ENCODE data around the gene MRFAP1. TPM values are rescaled to one million over a fixed set of nuclear protein-coding genes. Genes with fewer than 3 reads are reported as not detected.

The MRFAP1 gene
- total and polyA plus RNA-seq, 2 donors (not counting 1 experiment from before 2014, with no cell fraction given) = 54.8 to 113 TPM

DNA sequence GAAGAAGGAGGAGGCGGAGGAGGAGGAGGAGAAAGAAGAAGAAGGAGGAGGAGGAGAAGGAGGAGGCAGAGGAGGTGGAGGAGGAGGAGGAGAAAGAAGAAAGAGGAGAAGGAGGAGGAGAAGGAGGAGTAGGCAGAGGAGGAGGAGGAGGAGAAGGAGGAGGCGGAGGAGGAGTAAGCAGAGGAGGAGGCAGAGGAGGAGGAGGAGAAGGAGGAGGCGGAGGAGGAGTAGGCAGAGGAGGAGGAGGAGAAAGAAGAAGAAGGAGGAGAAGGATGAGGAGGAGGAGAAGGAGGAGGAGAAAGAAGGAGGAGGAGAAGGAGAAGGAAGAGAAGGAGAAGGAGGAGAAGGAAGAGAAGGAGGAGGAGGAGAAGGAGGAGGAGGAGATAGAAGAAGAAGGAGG, 19.9 kb downstream of the MRFAP1 start:
- Histone ChIP-seq H3K27ac (ENCODE audit: low read length in 2 of 2) (no peak overlapping the region), H3K4me3 (ENCODE audit: control extremely low read depth in 1 of 5, extremely low read depth in 1 of 5, insufficient read depth in 1 of 5, low read depth in 2 of 5, low read length in 4 of 5) (no peak overlapping the region), H3K27me3 (replicated peaks in 1 of 4; ENCODE audit: control extremely low read depth in 1 of 4, control insufficient read depth in 3 of 4, insufficient read depth in 4 of 4, low read length in 3 of 4) (peaks cover 0 to 55% (median 25%) of the 10 kb centered on the region in 4 experiments), H3K4me2 (replicated peaks; ENCODE audit: low read depth, low read length, poor library complexity, severe bottlenecking) (no peak overlapping the region), H3K9me3 (ENCODE audit: control extremely low read depth in 1 of 3, control insufficient read depth in 2 of 3, insufficient read depth in 1 of 3, low read length in 2 of 3) (peaks cover 0 to 17% (median 0%) of the 10 kb centered on the region in 3 donors), H2AFZ (ENCODE audit: insufficient read depth, low read depth, low read length, poor library complexity, severe bottlenecking) (no peak overlapping the region), H3K79me2 (ENCODE audit: control insufficient read depth, insufficient read depth, low read length) (no peaks in the 10 kb centered on the region), H3K9ac (ENCODE audit: low read length) (no peak overlapping the region), H3K4me1 (ENCODE audit: control insufficient read depth in 2 of 2, insufficient read depth in 2 of 2, low read length in 2 of 2) (peaks cover 21 to 25% of the 10 kb centered on the region in 2 donors), H4K20me1 (ENCODE audit: control insufficient read depth, insufficient read depth, low read length, poor library complexity, severe bottlenecking) (no peaks in the 10 kb centered on the region), H3K36me3 (replicated peaks in 1 of 2; ENCODE audit: control extremely low read depth in 1 of 2, control insufficient read depth in 1 of 2, extremely low read depth in 1 of 2, insufficient read depth in 2 of 2, low read length in 1 of 2) (no peaks in the 10 kb centered on the region)
- peaks cover 2% of the 10 kb centered on the region for H3K4me1 Mint-ChIP-seq
- no peak overlapping the region for H3K27ac Mint-ChIP-seq
- WGBS (ENCODE audit: insufficient coverage) = 94% methylated on average over 3 of the region's 3 CpGs
- CTCF ChIA-PET = interaction anchor here (0.7 kb wide), 1 partner anchor 13 kb away, joined by 3 read pairs; a partner anchor contains a TSS
- DNase-seq (no peak), ATAC-seq (ENCODE audit: low read depth) (no peak)
- no peak overlapping the region for H3K4me3 Mint-ChIP-seq
- peaks cover 31% of the 10 kb centered on the region for H3K27me3 Mint-ChIP-seq
- no peaks in the 10 kb centered on the region for H3K9me3 Mint-ChIP-seq (ENCODE audit: insufficient read depth)
- POLR2A ChIA-PET = interaction anchor here (1.1 kb wide), 1 partner anchor 14 kb away, joined by 3 read pairs; no protein-coding TSS in a partner anchor
- intact Hi-C loops (cut with micrococcal nuclease) = no loop called here
- TF ChIP-seq EZH2 (IDR thresholded peaks at IDR 0.05; ENCODE audit: borderline replicate concordance, insufficient read depth, low read depth, low read length, poor library complexity, severe bottlenecking) = no peak
- TF ChIP-seq CTCF (IDR thresholded peaks at IDR 0.05) = no peak

DNA sequence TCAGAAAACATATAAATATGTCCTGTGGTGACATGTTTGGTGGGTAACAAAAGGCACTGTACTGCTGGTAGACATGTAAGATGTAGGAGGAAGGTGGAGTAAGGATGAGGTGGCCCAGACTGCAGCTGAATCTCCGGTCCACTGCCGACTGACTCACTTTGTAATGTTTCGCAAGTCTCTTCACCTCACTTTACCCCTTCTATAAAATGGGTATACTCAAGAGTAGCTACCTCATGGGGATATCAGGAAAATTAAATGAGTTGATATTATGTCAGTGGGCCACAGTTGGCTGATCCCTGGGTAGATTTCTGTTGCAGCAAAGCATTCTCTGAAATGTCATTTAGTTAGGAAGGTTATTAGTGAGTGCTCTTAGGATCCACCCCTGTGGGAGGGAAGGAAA, 22.1 kb downstream of the MRFAP1 start:
- Mint-ChIP-seq H3K4me3 (no peak overlapping the region), H3K27me3 (peaks cover 31% of the 10 kb centered on the region)
- no peak for ATAC-seq (ENCODE audit: low read depth)

More for the DNA sequence above, 22.1 kb downstream of the MRFAP1 start:
- ChIA-PET POLR2A (no interaction called here), CTCF (interaction anchor here (1.3 kb wide), 2 partner anchors 12 to 211 kb away, joined by 4 to 5 read pairs; no protein-coding TSS in a partner anchor)
- H3K9ac ChIP-seq (ENCODE audit: low read length) = no peak overlapping the region
- intact Hi-C loops (cut with micrococcal nuclease) = no loop called here
- no peak for TF ChIP-seq EZH2 (IDR thresholded peaks at IDR 0.05; ENCODE audit: borderline replicate concordance, insufficient read depth, low read depth, low read length, poor library complexity, severe bottlenecking)
- TF ChIP-seq CTCF (IDR thresholded peaks at IDR 0.05) = no peak
- DNase-seq = no peak
- H3K4me2 ChIP-seq (replicated peaks; ENCODE audit: low read depth, low read length, poor library complexity, severe bottlenecking) = no peak overlapping the region
- no peak overlapping the region for H2AFZ ChIP-seq (ENCODE audit: insufficient read depth, low read depth, low read length, poor library complexity, severe bottlenecking)
- peaks cover 21 to 25% of the 10 kb centered on the region in 2 donors for H3K4me1 ChIP-seq (ENCODE audit: control insufficient read depth in 2 of 2, insufficient read depth in 2 of 2, low read length in 2 of 2)
- no peak overlapping the region for H3K27ac ChIP-seq (ENCODE audit: low read length in 2 of 2)
- Mint-ChIP-seq H3K27ac (no peak overlapping the region), H3K4me1 (peaks cover 2% of the 10 kb centered on the region), H3K9me3 (ENCODE audit: insufficient read depth) (no peaks in the 10 kb centered on the region)
- no peaks in the 10 kb centered on the region for H3K79me2 ChIP-seq (ENCODE audit: control insufficient read depth, insufficient read depth, low read length)
- peaks cover 0 to 55% (median 27%) of the 10 kb centered on the region in 4 experiments for H3K27me3 ChIP-seq (replicated peaks in 1 of 4; ENCODE audit: control extremely low read depth in 1 of 4, control insufficient read depth in 3 of 4, insufficient read depth in 4 of 4, low read length in 3 of 4)
- H3K4me3 ChIP-seq (ENCODE audit: control extremely low read depth in 1 of 5, extremely low read depth in 1 of 5, insufficient read depth in 1 of 5, low read depth in 2 of 5, low read length in 4 of 5) = no peak overlapping the region
- no peaks in the 10 kb centered on the region for H3K36me3 ChIP-seq (replicated peaks in 1 of 2; ENCODE audit: control extremely low read depth in 1 of 2, control insufficient read depth in 1 of 2, extremely low read depth in 1 of 2, insufficient read depth in 2 of 2, low read length in 1 of 2)
- no CpG with 5 or more reads among the region's 3 CpGs for WGBS (ENCODE audit: insufficient coverage)
- no peaks in the 10 kb centered on the region for H4K20me1 ChIP-seq (ENCODE audit: control insufficient read depth, insufficient read depth, low read length, poor library complexity, severe bottlenecking)
- peaks cover 0 to 20% (median 0%) of the 10 kb centered on the region in 3 donors for H3K9me3 ChIP-seq (ENCODE audit: control extremely low read depth in 1 of 3, control insufficient read depth in 2 of 3, insufficient read depth in 1 of 3, low read length in 2 of 3)

All from B cell (primary cell).